Measurements from ENCODE around the gene VPS35. TPM values are rescaled to one million over a fixed set of nuclear protein-coding genes. Genes with fewer than 3 reads are reported as not detected.

VPS35 gene
- total and polyA plus RNA-seq, 2 of the 13 experiments (the other 11 are each of a cell fraction or from before 2014, with no cell fraction given), result 30.7 to 136 TPM

GRCh38 chr16:46621006-46621933 is 67.7 kb downstream of the VPS35 start, which contains the start of gene SHCBP1 (continued):
- TF ChIP-seq ZNF570 (CRISPR knock-in tag; IDR thresholded peaks at IDR 0.05; ENCODE audit: borderline replicate concordance), result no peak
- no peak; the same call in 1 of the 2 replicates for TF ChIP-seq FOXM1 (CRISPR knock-in tag; IDR thresholded peaks at IDR 0.05)
- TF ChIP-seq ZGPAT (CRISPR knock-in tag; IDR thresholded peaks at IDR 0.05), result peak; percentile 74
- TF ChIP-seq AHDC1 (CRISPR knock-in tag; IDR thresholded peaks at IDR 0.05; ENCODE audit: borderline replicate concordance), result 0 out of 2 replicates have a peak, but pooled peaks have one; percentile 28
- no peak for TF ChIP-seq EZH2 (conservative IDR thresholded peaks at IDR 0.05; ENCODE audit: low read depth, low read length)
- 0 out of 2 replicates have a peak, but pooled peaks have one; percentile 29 for TF ChIP-seq THYN1 (CRISPR knock-in tag; IDR thresholded peaks at IDR 0.05; ENCODE audit: borderline replicate concordance, low read depth)
- no peak for TF ChIP-seq SRSF4 (IDR thresholded peaks at IDR 0.05; ENCODE audit: low read depth, low read length, poor library complexity, severe bottlenecking)
- 0 out of 2 replicates have a peak, but pooled peaks have one; percentile 32 for TF ChIP-seq ZNF772 (CRISPR knock-in tag; IDR thresholded peaks at IDR 0.05)
- TF ChIP-seq KLF13 (CRISPR knock-in tag; IDR thresholded peaks at IDR 0.05), result 0 out of 2 replicates have a peak, but pooled peaks have one; percentile 60
- TF ChIP-seq REL (CRISPR knock-in tag; conservative IDR thresholded peaks at IDR 0.05), result 0 out of 2 replicates have a peak, but pooled peaks have one; percentile 58
- TF ChIP-seq SMC3 (IDR thresholded peaks at IDR 0.05; ENCODE audit: low read length), result no peak
- TF ChIP-seq SATB2 (CRISPR knock-in tag; IDR thresholded peaks at IDR 0.05), result no peak
- no peak for TF ChIP-seq NFE2L2 (IDR thresholded peaks at IDR 0.05; ENCODE audit: low read length)
- peak; percentile 78; the same call in 1 of the 2 replicates for TF ChIP-seq MYC (CRISPR knock-in tag; IDR thresholded peaks at IDR 0.05; ENCODE audit: borderline replicate concordance)
- TF ChIP-seq POLR2G (IDR thresholded peaks at IDR 0.05; ENCODE audit: low read depth, low read length), result peak; percentile 85
- no peak for TF ChIP-seq ZBTB44 (CRISPR knock-in tag; IDR thresholded peaks at IDR 0.05)
- TF ChIP-seq GABPA (IDR thresholded peaks at IDR 0.05; ENCODE audit: low read depth, low read length), result no peak
- TF ChIP-seq GABPA (CRISPR knock-in tag; IDR thresholded peaks at IDR 0.05; ENCODE audit: low read depth), result 0 out of 2 replicates have a peak, but pooled peaks have one; percentile 27
- no peak for TF ChIP-seq NBN (conservative IDR thresholded peaks at IDR 0.05)
- no peak for TF ChIP-seq PITX1 (CRISPR knock-in tag; IDR thresholded peaks at IDR 0.05)
- TF ChIP-seq KMT2B (CRISPR knock-in tag; IDR thresholded peaks at IDR 0.05), result peak; percentile 85
- TF ChIP-seq KDM5A (IDR thresholded peaks at IDR 0.05; ENCODE audit: borderline replicate concordance, low read length), result peak; percentile 84
